BLaER1 treated with 17β-estradiol and CSF1 and Interleukin-3, amounts not matched to agents 10 nM and 100 nM (cell line): ENCODE measurements around the gene PABPN1.

Experiments
- H3K27ac ChIP-seq, 11 experiments: shearing (Covaris generic); formaldehyde crosslinking; 2 replicates each; pipeline ENCODE4 v1.8.1; 2022
- H3K27me3 ChIP-seq, 11 experiments: shearing (Covaris generic); formaldehyde crosslinking; 2 replicates each; pipeline ENCODE4 v1.8.1; 2022
- H3K36me3 ChIP-seq, 11 experiments: shearing (Covaris generic); formaldehyde crosslinking; 2 replicates each; pipeline ENCODE4 v1.8.1; 2022
- H3K4me1 ChIP-seq, 10 experiments: shearing (Covaris generic); formaldehyde crosslinking; 2 replicates each; pipeline ENCODE4 v1.8.1; 2022
- H3K4me2 ChIP-seq, 11 experiments: shearing (Covaris generic); formaldehyde crosslinking; 2 replicates each; pipeline ENCODE4 v1.8.1; 2022
- H3K4me3 ChIP-seq, 10 experiments: shearing (Covaris generic); formaldehyde crosslinking; 2 replicates each; pipeline ENCODE4 v1.8.1; 2022
- H3K9ac ChIP-seq, 11 experiments: shearing (Covaris generic); formaldehyde crosslinking; 2 replicates each; pipeline ENCODE4 v1.8.1; 2022
- H3K9me3 ChIP-seq, 11 experiments: shearing (Covaris generic); formaldehyde crosslinking; replicated peaks in 1 of 11; 2 replicates each; pipeline ENCODE4 v1.8.1; 2022
- H4K20me1 ChIP-seq, 11 experiments: shearing (Covaris generic); formaldehyde crosslinking; 2 replicates each; pipeline ENCODE4 v1.8.1; 2022
- Cebpa-rat ChIP-seq, 11 experiments: shearing (Covaris generic); IDR thresholded peaks; 2 replicates each; pipeline ENCODE4 v1.8.1; 2022

The PABPN1 gene

GRCh38 chr14:23327947-23328744, 6.9 kb downstream of the PABPN1 start:
- Histone ChIP-seq H3K4me1 (peaks cover 18 to 32% (median 19%) of the 10 kb centered on the region in 10 experiments), H3K4me2 (no peak overlapping the region), H3K9ac (no peak overlapping the region), H3K36me3 (peaks cover 30 to 39% (median 35%) of the 10 kb centered on the region in 11 experiments), H3K27me3 (no peaks in the 10 kb centered on the region), H3K9me3 (no peaks in the 10 kb centered on the region), H4K20me1 (peaks cover 19 to 43% (median 37%) of the 10 kb centered on the region in 11 experiments; a peak in 20 of 22 replicates), H3K27ac (no peak overlapping the region), H3K4me3 (no peak overlapping the region)
- no peak for TF ChIP-seq Cebpa-rat (IDR thresholded peaks at IDR 0.05)

- Histone ChIP-seq H3K4me3 (no peak overlapping the region), H3K4me1 (no peaks in the 10 kb centered on the region), H4K20me1 (no peaks in the 10 kb centered on the region), H3K36me3 (no peaks in the 10 kb centered on the region), H3K27me3 (no peaks in the 10 kb centered on the region), H3K9ac (no peak overlapping the region), H3K9me3 (peaks cover 20 to 41% (median 31%) of the 10 kb centered on the region in 11 experiments), H3K4me2 (no peak overlapping the region), H3K27ac (no peak overlapping the region)
- TF ChIP-seq Cebpa-rat (IDR thresholded peaks at IDR 0.05) = no peak
Measured at GRCh38 chr14:23335623-23336022, 14.4 kb downstream of the PABPN1 start.

GRCh38 chr14:23339506-23340268, 18.4 kb downstream of the PABPN1 start:
- no peaks in the 10 kb centered on the region for H3K27me3 ChIP-seq
- peaks cover 33 to 54% (median 49%) of the 10 kb centered on the region in 11 experiments for H3K9me3 ChIP-seq
- no peaks in the 10 kb centered on the region for H3K4me1 ChIP-seq
- no peak overlapping the region for H3K4me2 ChIP-seq
- H3K36me3 ChIP-seq = no peaks in the 10 kb centered on the region
- H4K20me1 ChIP-seq = no peaks in the 10 kb centered on the region
- TF ChIP-seq Cebpa-rat (IDR thresholded peaks at IDR 0.05) = no peak
- no peak overlapping the region for H3K27ac ChIP-seq
- H3K9ac ChIP-seq = no peak overlapping the region
- H3K4me3 ChIP-seq = no peak overlapping the region

- no peak overlapping the region for H3K4me3 ChIP-seq
- no peak for TF ChIP-seq Cebpa-rat (IDR thresholded peaks at IDR 0.05)
- H4K20me1 ChIP-seq = no peaks in the 10 kb centered on the region; a peak in 1 of 22 replicates
Measured at GRCh38 chr14:23344481-23344880, 23.2 kb downstream of the PABPN1 start.

GRCh38 chr14:23345987-23346692, 24.9 kb downstream of the PABPN1 start:
- no peak overlapping the region for H3K9ac ChIP-seq
- no peaks in the 10 kb centered on the region for H3K4me1 ChIP-seq
- H3K27ac ChIP-seq = no peak overlapping the region
- no peaks in the 10 kb centered on the region for H3K27me3 ChIP-seq
- H3K36me3 ChIP-seq = no peaks in the 10 kb centered on the region
- TF ChIP-seq Cebpa-rat (IDR thresholded peaks at IDR 0.05) = no peak
- no peaks in the 10 kb centered on the region; a peak in 1 of 22 replicates for H4K20me1 ChIP-seq
- H3K4me3 ChIP-seq = no peak overlapping the region
- H3K4me2 ChIP-seq = no peak overlapping the region
- peaks cover 7 to 19% (median 9%) of the 10 kb centered on the region in 11 experiments; a peak in 20 of 22 replicates for H3K9me3 ChIP-seq

More at GRCh38 chr14:23344481-23344880, 23.2 kb downstream of the PABPN1 start:
- no peak overlapping the region for H3K9ac ChIP-seq
- no peaks in the 10 kb centered on the region for H3K4me1 ChIP-seq
- no peaks in the 10 kb centered on the region for H3K36me3 ChIP-seq
- H3K27me3 ChIP-seq = no peaks in the 10 kb centered on the region
- no peak overlapping the region for H3K27ac ChIP-seq
- no peak overlapping the region for H3K4me2 ChIP-seq
- peaks cover 23 to 36% (median 25%) of the 10 kb centered on the region in 11 experiments for H3K9me3 ChIP-seq

- H3K9me3 ChIP-seq = peaks cover 2 to 17% (median 8%) of the 10 kb centered on the region in 11 experiments; a peak in 19 of 22 replicates
- no peaks in the 10 kb centered on the region; a peak in 1 of 22 replicates for H4K20me1 ChIP-seq
- TF ChIP-seq Cebpa-rat (IDR thresholded peaks at IDR 0.05) = no peak
- no peak overlapping the region for H3K27ac ChIP-seq
- no peak overlapping the region for H3K4me2 ChIP-seq
- no peaks in the 10 kb centered on the region for H3K4me1 ChIP-seq
- H3K36me3 ChIP-seq = no peaks in the 10 kb centered on the region
- H3K9ac ChIP-seq = no peak overlapping the region
- no peak overlapping the region for H3K4me3 ChIP-seq
- no peaks in the 10 kb centered on the region for H3K27me3 ChIP-seq
Measured at GRCh38 chr14:23346693-23347405, 25.6 kb downstream of the PABPN1 start.

GRCh38 chr14:23347406-23348296, 26.4 kb downstream of the PABPN1 start:
- H3K27me3 ChIP-seq = no peaks in the 10 kb centered on the region
- peaks cover 6 to 18% (median 14%) of the 10 kb centered on the region in 11 experiments; a peak in 16 of 22 replicates for H3K9me3 ChIP-seq
- no peaks in the 10 kb centered on the region; a peak in 1 of 22 replicates for H4K20me1 ChIP-seq
- H3K27ac ChIP-seq = no peak overlapping the region
- no peaks in the 10 kb centered on the region for H3K4me1 ChIP-seq
- no peak overlapping the region for H3K9ac ChIP-seq
- TF ChIP-seq Cebpa-rat (IDR thresholded peaks at IDR 0.05) = no peak
- H3K36me3 ChIP-seq = no peaks in the 10 kb centered on the region
- no peak overlapping the region for H3K4me2 ChIP-seq
- no peak overlapping the region for H3K4me3 ChIP-seq

- H4K20me1 ChIP-seq = no peaks in the 10 kb centered on the region; a peak in 1 of 22 replicates
- no peak overlapping the region for H3K4me3 ChIP-seq
- no peaks in the 10 kb centered on the region for H3K4me1 ChIP-seq
- H3K36me3 ChIP-seq = no peaks in the 10 kb centered on the region
- no peak overlapping the region for H3K4me2 ChIP-seq
- H3K9me3 ChIP-seq = peaks cover 6 to 18% (median 13%) of the 10 kb centered on the region in 11 experiments; a peak in 16 of 22 replicates
- TF ChIP-seq Cebpa-rat (IDR thresholded peaks at IDR 0.05) = no peak
- no peak overlapping the region for H3K27ac ChIP-seq
- no peak overlapping the region for H3K9ac ChIP-seq
- H3K27me3 ChIP-seq = no peaks in the 10 kb centered on the region
Measured at GRCh38 chr14:23348297-23348655, 27.0 kb downstream of the PABPN1 start.
